ENCODE data around the gene S100A3.

DNA sequence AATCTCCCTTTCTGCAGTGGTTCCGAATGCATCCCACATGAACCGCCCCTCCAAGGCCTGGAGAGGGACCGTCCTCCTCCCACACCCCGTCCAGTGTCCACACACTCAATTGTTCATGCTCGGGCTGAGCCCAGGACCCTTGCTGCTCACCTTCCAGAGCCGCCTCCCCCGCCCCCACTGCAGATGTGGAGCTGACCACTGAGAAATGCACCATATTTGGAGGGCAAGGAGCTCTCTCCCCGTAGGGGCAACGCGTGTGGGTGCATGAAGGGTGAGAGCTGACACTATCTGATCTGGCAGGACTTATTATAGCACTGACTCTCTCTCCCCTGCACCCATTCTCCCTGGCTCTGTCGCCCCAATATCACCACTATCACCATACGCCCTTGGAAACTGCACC is 4.0 kb upstream of the S100A3 start:
- TF ChIP-seq CTCF (IDR thresholded peaks at IDR 0.05) (no peak), EP300 (IDR thresholded peaks at IDR 0.05) (no peak)
